Embryonic facial prominence (tissue), 1 donor: ENCODE data around the gene XYLT1.

Experiments
- DNase-seq: peaks from one replicate; pipeline ENCODE4 v3.0.0-alpha.2; 2016; ENCODE audit errors: extremely low spot score

The XYLT1 gene

DNA sequence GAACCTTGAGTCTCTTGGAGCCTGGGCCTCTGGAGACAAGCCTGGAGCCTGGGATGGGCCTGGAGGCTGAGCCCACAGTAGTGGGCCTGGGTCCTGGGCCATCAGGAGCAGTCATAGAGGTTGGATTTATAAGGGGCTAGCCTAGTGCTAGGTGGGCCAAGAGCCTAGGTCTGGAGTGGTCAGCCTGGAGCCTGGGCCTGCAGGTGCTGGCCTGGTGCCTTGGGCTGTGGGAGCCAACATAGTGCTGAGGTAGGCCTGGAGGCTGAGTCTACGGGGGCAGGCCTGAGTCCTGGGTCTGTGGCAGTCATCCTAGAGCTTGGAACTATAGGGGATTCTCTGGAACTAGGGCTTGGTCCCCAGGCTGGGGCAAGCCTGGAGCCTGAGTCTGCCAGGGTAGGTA, 414.1 kb downstream of the XYLT1 start:
- DNase-seq = no peak

DNA sequence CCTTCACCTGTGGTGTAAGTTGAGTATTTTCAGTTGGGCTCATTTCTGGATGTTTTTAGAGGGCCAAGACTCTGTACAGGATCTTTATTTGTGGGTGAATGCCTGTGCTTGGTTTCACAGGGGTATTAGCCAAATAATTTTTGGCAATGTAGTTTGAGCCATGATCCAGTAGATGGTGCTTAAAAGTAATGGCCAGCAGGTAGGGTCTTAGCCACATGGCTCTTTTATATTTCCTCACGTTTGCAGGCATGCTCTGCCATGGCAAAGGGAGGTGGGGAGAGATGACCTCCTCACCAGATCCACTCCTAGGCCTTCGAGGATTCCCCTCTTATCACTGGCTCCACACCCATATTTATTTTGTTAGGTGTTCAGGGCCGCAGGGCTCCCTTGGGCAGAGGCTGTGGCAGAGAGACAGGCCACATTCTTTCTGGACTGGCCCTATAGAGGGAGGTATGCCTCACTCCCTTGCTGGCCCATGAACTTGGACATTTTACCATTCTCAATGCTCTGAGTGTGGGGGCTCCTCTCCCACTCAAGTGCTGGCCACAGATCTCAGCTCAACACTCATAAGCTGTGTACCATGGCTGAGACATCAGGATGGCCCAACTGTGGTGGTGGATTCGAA, 417.1 kb downstream of the XYLT1 start:
- no peak for DNase-seq
